ENCODE measurements around the gene SLC9A5.

Gene SLC9A5

GRCh38 chr16:67238806-67239470 is 9.8 kb upstream of the SLC9A5 start:
- DNase-seq (ENCODE audit: low read depth in 2 of 2), result no peak

GRCh38 chr16:67240506-67240905 is 8.3 kb upstream of the SLC9A5 start:
- DNase-seq (ENCODE audit: low read depth in 2 of 2), result no peak

- DNase-seq (ENCODE audit: low read depth in 2 of 2), result no peak
These were observed 7.5 kb upstream of the SLC9A5 start for GRCh38 chr16:67241008-67241900.

GRCh38 chr16:67242138-67242730 is 6.5 kb upstream of the SLC9A5 start:
- DNase-seq (ENCODE audit: low read depth in 2 of 2), result no peak

- no peak for DNase-seq (ENCODE audit: low read depth in 2 of 2)
These were observed 5.3 kb upstream of the SLC9A5 start for GRCh38 chr16:67243481-67243880.

- DNase-seq (ENCODE audit: low read depth in 2 of 2), result peak; percentile 50 to 69
These were observed 4.2 kb upstream of the SLC9A5 start for GRCh38 chr16:67244387-67245185.

GRCh38 chr16:67245186-67245585 is 3.6 kb upstream of the SLC9A5 start:
- DNase-seq (ENCODE audit: low read depth in 2 of 2), result no peak

GRCh38 chr16:67245674-67246080 is 3.1 kb upstream of the SLC9A5 start:
- DNase-seq (ENCODE audit: low read depth in 2 of 2), result no peak

GRCh38 chr16:67246081-67246755 is 2.6 kb upstream of the SLC9A5 start:
- DNase-seq (ENCODE audit: low read depth in 2 of 2), result peak in 1 of 2 experiments; percentile 47

GRCh38 chr16:67246756-67247191 is 2.0 kb upstream of the SLC9A5 start:
- peak in 1 of 2 experiments; percentile 43 for DNase-seq (ENCODE audit: low read depth in 2 of 2)

- peak; percentile 93 to 100 for DNase-seq (ENCODE audit: low read depth in 2 of 2)
These were observed 1.3 kb upstream of the SLC9A5 start, which contains the start of gene FHOD1 for GRCh38 chr16:67247192-67248072. Gene FHOD1, minus strand, starts transcription at chr16:67247481. Its CDS starts 71 bp downstream, at chr16:67247410.

- no peak for DNase-seq (ENCODE audit: low read depth in 2 of 2)
These were observed 742 bp upstream of the SLC9A5 start for GRCh38 chr16:67248073-67248400.

- DNase-seq (ENCODE audit: low read depth in 2 of 2), result no peak
These were observed 632 bp downstream of the SLC9A5 start for GRCh38 chr16:67249178-67250044.

- no peak for DNase-seq (ENCODE audit: low read depth in 2 of 2)
These were observed 1.2 kb downstream of the SLC9A5 start for GRCh38 chr16:67250045-67250327.

GRCh38 chr16:67252609-67253497 is 4.1 kb downstream of the SLC9A5 start:
- no peak for DNase-seq (ENCODE audit: low read depth in 2 of 2)

GRCh38 chr16:67254801-67255552 is 6.2 kb downstream of the SLC9A5 start:
- DNase-seq (ENCODE audit: low read depth in 2 of 2), result no peak

GRCh38 chr16:67255553-67256221 is 6.9 kb downstream of the SLC9A5 start:
- DNase-seq (ENCODE audit: low read depth in 2 of 2), result no peak
